Type B pancreatic cell (in vitro differentiated cells): ENCODE measurements around the gene PLGRKT. TPM values are rescaled to one million over a fixed set of nuclear protein-coding genes. Genes with fewer than 3 reads are reported as not detected.

Experiments used
- DNase-seq: peaks from one replicate; pipeline ENCODE4 v3.0.0; 2021; ENCODE audit warnings: mixed read lengths; ENCODE audit not compliant: unreplicated experiment; ENCODE audit errors: extremely low spot score
- H3K27ac Mint-ChIP-seq: 2 replicates; pipeline ENCODE4 v1.8.0; 2021; ENCODE audit warnings: mild to moderate bottlenecking, mixed read lengths
- H3K27me3 Mint-ChIP-seq: 2 replicates; pipeline ENCODE4 v1.8.0; 2021; ENCODE audit warnings: mixed read lengths
- H3K36me3 Mint-ChIP-seq: 2 replicates; pipeline ENCODE4 v1.8.0; 2021; ENCODE audit warnings: mixed read lengths
- H3K4me1 Mint-ChIP-seq: one replicate; pipeline ENCODE4 v1.8.0; 2021; ENCODE audit warnings: mixed read lengths; ENCODE audit not compliant: unreplicated experiment
- H3K4me3 Mint-ChIP-seq: 2 replicates; pipeline ENCODE4 v1.8.0; 2021; ENCODE audit warnings: mild to moderate bottlenecking, mixed read lengths
- H3K9me3 Mint-ChIP-seq: 2 replicates; pipeline ENCODE4 v1.8.0; 2021; ENCODE audit warnings: mixed read lengths
- CTCF ChIP-seq: fragments of 200-600 bp; sonication (generic); conservative IDR thresholded peaks from 2 replicates; pipeline ENCODE4 v1.5.0; 2021; ENCODE audit warnings: antibody characterized with exemption, mild to moderate bottlenecking
- total RNA-seq: library from RNA; stranded (reverse); gene quantifications from 2 replicates; pipeline ENCODE4 v1.2.1, GENCODE V29; 2021; ENCODE audit warnings: low replicate concordance

PLGRKT gene
- total RNA-seq, 1 donor from 2014 or later, result 25.6 TPM

- Mint-ChIP-seq H3K27me3 (no peaks in the 10 kb centered on the region), H3K4me1 (peaks cover 5% of the 10 kb centered on the region), H3K27ac (no peak overlapping the region), H3K4me3 (no peak overlapping the region), H3K36me3 (no peaks in the 10 kb centered on the region), H3K9me3 (no peaks in the 10 kb centered on the region)
- no peak for TF ChIP-seq CTCF
- DNase-seq, result no peak
Observed at GRCh38 chr9:5389109-5389732, 48.5 kb downstream of the PLGRKT start.

DNA sequence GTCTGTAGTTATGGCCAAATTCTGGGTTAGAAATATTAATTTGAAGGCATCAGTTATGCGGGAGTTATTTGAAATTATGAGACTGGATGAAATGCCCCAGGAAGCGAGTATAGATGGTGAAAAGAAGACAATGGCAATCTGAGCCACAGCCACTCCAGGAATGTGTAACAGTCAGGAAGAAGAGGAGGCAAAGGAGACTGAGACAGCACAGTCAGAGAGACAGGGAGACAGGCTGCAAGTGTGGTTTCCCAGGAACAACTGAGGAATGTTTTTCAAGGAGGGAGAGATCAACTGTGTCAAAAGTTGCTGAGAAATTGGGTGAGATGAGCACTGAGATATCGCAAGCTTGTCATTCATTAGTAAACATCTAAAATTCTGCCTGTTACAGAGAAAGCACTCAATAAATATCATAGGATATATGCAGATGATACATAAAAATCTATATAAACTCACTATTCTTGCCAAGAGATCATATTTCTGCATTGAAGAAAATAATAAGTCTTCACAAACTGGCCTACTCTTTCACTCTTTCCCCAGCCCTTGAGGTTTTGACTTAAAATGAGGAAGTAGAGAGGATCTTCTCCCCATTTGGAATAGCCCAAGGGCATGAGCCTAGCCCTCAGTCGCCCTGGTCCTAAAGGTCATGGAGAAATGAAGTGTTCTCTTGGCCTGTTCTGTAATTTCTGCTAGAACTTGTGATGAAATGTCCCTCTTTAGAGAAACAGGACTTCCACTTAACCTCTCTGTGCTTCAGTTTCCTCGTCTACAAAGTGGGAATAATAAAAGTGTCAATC is 49.5 kb downstream of the PLGRKT start:
- Mint-ChIP-seq H3K4me1 (peaks cover 5% of the 10 kb centered on the region), H3K9me3 (no peaks in the 10 kb centered on the region), H3K27ac (no peak overlapping the region), H3K27me3 (no peaks in the 10 kb centered on the region), H3K36me3 (no peaks in the 10 kb centered on the region), H3K4me3 (no peak overlapping the region)
- no peak for TF ChIP-seq CTCF
- no peak for DNase-seq

- TF ChIP-seq CTCF, result no peak
- Mint-ChIP-seq H3K4me3 (no peak overlapping the region), H3K36me3 (peaks cover 4% of the 10 kb centered on the region), H3K27ac (no peak overlapping the region), H3K9me3 (no peaks in the 10 kb centered on the region), H3K4me1 (peaks cover 5% of the 10 kb centered on the region), H3K27me3 (no peaks in the 10 kb centered on the region)
- DNase-seq, result no peak
Observed at GRCh38 chr9:5384436-5384835, 53.3 kb downstream of the PLGRKT start.

DNA sequence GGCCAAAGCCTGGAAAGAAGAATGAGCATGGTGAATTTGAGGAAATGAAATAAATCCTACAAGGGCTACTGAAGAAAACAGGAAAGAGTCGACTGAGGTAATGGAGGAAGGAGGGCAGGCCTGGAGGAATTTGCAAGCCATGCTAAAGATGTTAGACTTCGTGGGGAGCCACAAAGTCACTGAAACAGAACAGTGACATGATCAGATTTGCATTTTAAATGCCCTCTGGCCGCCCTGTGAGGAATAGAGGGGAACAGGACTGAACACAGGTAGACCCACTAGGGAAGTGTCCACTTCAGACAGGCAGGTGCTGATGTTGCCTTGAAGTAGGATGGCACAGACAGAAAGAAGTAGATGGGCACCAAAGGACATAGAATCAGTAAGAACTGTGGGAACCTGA is 55.2 kb downstream of the PLGRKT start:
- Mint-ChIP-seq H3K36me3 (peaks cover 4% of the 10 kb centered on the region), H3K27ac (no peak overlapping the region), H3K4me1 (no peaks in the 10 kb centered on the region), H3K9me3 (no peaks in the 10 kb centered on the region), H3K4me3 (no peak overlapping the region), H3K27me3 (no peaks in the 10 kb centered on the region)
- no peak for DNase-seq
- no peak for TF ChIP-seq CTCF

DNA sequence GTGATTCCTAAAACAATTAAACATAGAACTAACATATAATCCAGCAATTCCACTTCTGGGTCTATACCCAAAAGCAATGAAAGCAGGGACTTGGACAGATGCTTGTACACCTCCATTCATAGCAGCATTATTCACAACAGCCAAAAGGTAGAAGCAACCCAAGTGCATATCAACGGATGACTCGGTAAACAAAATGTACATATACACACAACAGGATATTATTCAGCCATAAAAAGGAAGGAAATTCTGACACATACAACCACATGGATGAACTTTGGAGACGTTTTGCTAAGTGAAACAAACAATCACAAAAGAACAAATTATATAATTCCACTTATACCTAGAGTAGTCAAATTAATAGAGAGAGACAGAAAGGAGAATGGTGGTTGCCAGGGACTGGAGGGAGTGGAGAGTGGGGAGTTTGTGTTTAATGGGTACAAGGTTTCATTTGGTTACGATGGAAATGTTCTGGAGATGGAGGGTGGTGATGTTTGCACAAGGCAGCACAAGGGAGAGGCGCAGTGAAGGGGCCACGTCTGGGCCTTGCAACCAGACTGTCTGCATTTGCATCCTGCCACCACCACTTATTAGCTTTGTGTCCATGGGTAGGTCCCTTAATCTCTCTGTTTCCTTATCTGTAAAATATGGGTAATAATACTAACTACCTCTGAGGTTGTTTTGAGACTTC is 61.8 kb downstream of the PLGRKT start:
- Mint-ChIP-seq H3K36me3 (peaks cover 3% of the 10 kb centered on the region), H3K27ac (no peak overlapping the region), H3K4me1 (no peaks in the 10 kb centered on the region), H3K9me3 (no peaks in the 10 kb centered on the region), H3K27me3 (no peaks in the 10 kb centered on the region), H3K4me3 (no peak overlapping the region)
- DNase-seq, result no peak
- no peak for TF ChIP-seq CTCF
